PC-3 (cell line): ENCODE measurements around the gene ABHD6. TPM values are rescaled to one million over a fixed set of nuclear protein-coding genes. Genes with fewer than 3 reads are reported as not detected.

ENCODE experiments used
- ATAC-seq: fragments of 200-7000 bp; cut with Tn5 transposase; 2 replicates; pipeline ENCODE4 v1.9.1; 2020; ENCODE audit warnings: mild to moderate bottlenecking, moderate library complexity
- BruUV-seq: library from RNA; stranded (reverse); fragments of 400-500 nt; replicated peaks from 2 replicates; lab custom pipeline; 2021; lab: Mats Ljungman, UMichigan
- CTCF ChIA-PET: fragments of 300-600 bp; sonication (Branson Sonifier 250); formaldehyde crosslinking; loops from one replicate; lab custom pipeline; 2022; ENCODE audit warnings: antibody characterized with exemption; lab: Charles Lee
- POLR2A ChIA-PET: fragments of 300-600 bp; sonication (Branson Sonifier 250); formaldehyde crosslinking; loops from one replicate; lab custom pipeline; 2022; ENCODE audit warnings: antibody characterized with exemption; ENCODE audit not compliant: unreplicated experiment; lab: Charles Lee
- DNase-seq: peaks from one replicate; pipeline ENCODE4 v3.0.0-alpha.2; 2015
- H2AFZ ChIP-seq: fragments of 300-600 bp; sonication (generic); 2 replicates; pipeline ENCODE4 v1.6.0; 2016; ENCODE audit warnings: antibody characterized with exemption, low read length
- H3F3A ChIP-seq: fragments of 300-600 bp; sonication (generic); one replicate; pipeline ENCODE4 v1.6.0; 2017; ENCODE audit warnings: antibody characterized with exemption, low read length, control low read depth, mild to moderate bottlenecking; ENCODE audit not compliant: unreplicated experiment
- H3K27ac ChIP-seq: fragments of 300-600 bp; sonication (generic); 2 replicates; pipeline ENCODE4 v1.5.1; 2016; ENCODE audit warnings: mild to moderate bottlenecking, low read length
- H3K27me3 ChIP-seq: fragments of 300-600 bp; sonication (generic); 2 replicates; pipeline ENCODE4 v1.6.1; 2016; ENCODE audit warnings: low read length, mixed read lengths
- H3K36me3 ChIP-seq: fragments of 300-600 bp; sonication (generic); 2 replicates; pipeline ENCODE4 v1.6.1; 2016; ENCODE audit warnings: low read depth, mixed run types, low read length, mixed read lengths
- H3K4me1 ChIP-seq: fragments of 300-600 bp; sonication (generic); 2 replicates; pipeline ENCODE4 v1.5.1; 2016; ENCODE audit warnings: low read length; ENCODE audit not compliant: insufficient read depth
- H3K4me2 ChIP-seq: fragments of 300-600 bp; sonication (generic); 2 replicates; pipeline ENCODE4 v1.6.0; 2016; ENCODE audit warnings: low read length
- H3K4me3 ChIP-seq: fragments of 300-600 bp; sonication (generic); 2 replicates; pipeline ENCODE4 v1.5.1; 2016; ENCODE audit warnings: mild to moderate bottlenecking, low read length, mixed read lengths
- H3K79me2 ChIP-seq: fragments of 300-600 bp; sonication (generic); 2 replicates; pipeline ENCODE4 v1.6.1; 2017; ENCODE audit warnings: low read length, mixed read lengths
- H3K9ac ChIP-seq: fragments of 300-600 bp; sonication (generic); 2 replicates; pipeline ENCODE4 v1.6.0; 2016; ENCODE audit warnings: mild to moderate bottlenecking, low read length
- H3K9me2 ChIP-seq: fragments of 300-600 bp; sonication (generic); replicated peaks from 2 replicates; pipeline ENCODE4 v1.6.1; 2016; ENCODE audit warnings: mixed run types, low read length, mixed read lengths
- H3K9me3 ChIP-seq: fragments of 300-600 bp; sonication (generic); 2 replicates; pipeline ENCODE4 v1.6.1; 2016; ENCODE audit warnings: low read length, mixed read lengths
- H4K20me1 ChIP-seq: fragments of 300-600 bp; sonication (generic); 2 replicates; pipeline ENCODE4 v1.6.1; 2016; ENCODE audit warnings: low read length, mixed read lengths
- EZH2 ChIP-seq: fragments of 300-600 bp; sonication (generic); IDR thresholded peaks from one replicate; pipeline ENCODE4 v1.6.1; 2017; ENCODE audit warnings: antibody characterized with exemption, mild to moderate bottlenecking, low read length; ENCODE audit not compliant: unreplicated experiment
- EZH2phosphoT487 ChIP-seq: fragments of 300-600 bp; sonication (generic); IDR thresholded peaks from 2 replicates; pipeline ENCODE4 v1.6.1; 2018; ENCODE audit warnings: mild to moderate bottlenecking, antibody characterized with exemption, low read length, borderline replicate concordance
- intact Hi-C: fragments of 100-400 bp; cut with micrococcal nuclease; formaldehyde crosslinking; loops from 2 replicates; pipeline ENCODE4 v1.9.0; 2023
- total RNA-seq: library from RNA; depleted of rRNA; stranded (reverse); fragments of >200 nt; gene quantifications from 2 replicates; pipeline ENCODE4 v1.2.3, GENCODE V29; 2014
- TF ChIP-seq, protein P1 (sequence below): fragments of 300-600 bp; sonication (generic); conservative IDR thresholded peaks from 2 replicates; pipeline ENCODE4 v1.5.1; 2017; ENCODE audit warnings: antibody characterized with exemption, low read depth, mild to moderate bottlenecking, low read length

Gene ABHD6
- total RNA-seq, 1 experiment from 2014 or later, result 13.4 TPM

GRCh38 chr3:58329150-58329921 lies 91.7 kb downstream of the ABHD6 start:
- Histone ChIP-seq H4K20me1 (no peaks in the 10 kb centered on the region), H2AFZ (no peak overlapping the region), H3K36me3 (no peaks in the 10 kb centered on the region), H3K4me3 (no peak overlapping the region), H3K4me2 (no peak overlapping the region), H3K27ac (no peak overlapping the region), H3K9me2 (no peaks in the 10 kb centered on the region), H3K9ac (no peak overlapping the region), H3F3A (no peaks in the 10 kb centered on the region), H3K79me2 (peaks cover 12% of the 10 kb centered on the region), H3K9me3 (no peaks in the 10 kb centered on the region), H3K4me1 (peaks cover 13% of the 10 kb centered on the region), H3K27me3 (no peaks in the 10 kb centered on the region)
- CTCF ChIA-PET, result no interaction called here
- POLR2A ChIA-PET, result no interaction called here
- ATAC-seq (no peak), DNase-seq (no peak)
- TF ChIP-seq EZH2 (no peak), EZH2phosphoT487 (no peak)
- TF ChIP-seq, protein P1, sequence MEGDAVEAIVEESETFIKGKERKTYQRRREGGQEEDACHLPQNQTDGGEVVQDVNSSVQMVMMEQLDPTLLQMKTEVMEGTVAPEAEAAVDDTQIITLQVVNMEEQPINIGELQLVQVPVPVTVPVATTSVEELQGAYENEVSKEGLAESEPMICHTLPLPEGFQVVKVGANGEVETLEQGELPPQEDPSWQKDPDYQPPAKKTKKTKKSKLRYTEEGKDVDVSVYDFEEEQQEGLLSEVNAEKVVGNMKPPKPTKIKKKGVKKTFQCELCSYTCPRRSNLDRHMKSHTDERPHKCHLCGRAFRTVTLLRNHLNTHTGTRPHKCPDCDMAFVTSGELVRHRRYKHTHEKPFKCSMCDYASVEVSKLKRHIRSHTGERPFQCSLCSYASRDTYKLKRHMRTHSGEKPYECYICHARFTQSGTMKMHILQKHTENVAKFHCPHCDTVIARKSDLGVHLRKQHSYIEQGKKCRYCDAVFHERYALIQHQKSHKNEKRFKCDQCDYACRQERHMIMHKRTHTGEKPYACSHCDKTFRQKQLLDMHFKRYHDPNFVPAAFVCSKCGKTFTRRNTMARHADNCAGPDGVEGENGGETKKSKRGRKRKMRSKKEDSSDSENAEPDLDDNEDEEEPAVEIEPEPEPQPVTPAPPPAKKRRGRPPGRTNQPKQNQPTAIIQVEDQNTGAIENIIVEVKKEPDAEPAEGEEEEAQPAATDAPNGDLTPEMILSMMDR, result no peak
- intact Hi-C loops, result no loop called here
- BruUV-seq, result no TSS peak

DNA sequence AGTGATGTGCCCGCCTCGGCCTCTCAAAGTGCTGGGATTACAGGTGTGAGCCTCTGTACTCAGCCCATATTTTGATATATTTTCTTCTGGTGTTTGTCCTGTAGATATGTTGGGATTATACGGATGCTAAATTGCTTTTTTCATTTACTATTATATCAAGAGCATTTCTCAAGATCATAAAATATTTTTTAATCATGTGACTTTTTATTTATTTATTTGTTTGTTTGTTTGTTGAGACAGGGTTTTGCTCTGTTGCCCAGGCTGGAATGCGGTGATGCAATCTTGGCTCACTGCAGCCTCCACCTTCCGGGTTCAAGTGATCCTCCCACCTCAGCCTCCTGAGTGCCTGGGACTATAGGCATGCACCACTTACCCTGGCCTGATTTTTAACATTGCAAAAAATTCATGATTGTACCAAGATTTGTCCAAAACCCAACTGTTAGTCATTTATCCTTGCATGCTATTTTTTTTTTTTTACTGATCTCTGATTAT lies 92.4 kb downstream of the ABHD6 start:
- H3K27ac ChIP-seq, result no peak overlapping the region
- no peak for DNase-seq
- H3K4me3 ChIP-seq, result no peak overlapping the region
- no peaks in the 10 kb centered on the region for H3K9me2 ChIP-seq
- TF ChIP-seq EZH2phosphoT487 (no peak), EZH2 (no peak)
- TF ChIP-seq, protein P1, result no peak
- H3K4me2 ChIP-seq, result no peak overlapping the region
- H3K36me3 ChIP-seq, result no peaks in the 10 kb centered on the region
- H3K9ac ChIP-seq, result no peak overlapping the region
- ATAC-seq, result no peak
- no peaks in the 10 kb centered on the region for H4K20me1 ChIP-seq
- ChIA-PET CTCF (no interaction called here), POLR2A (no interaction called here)
- H3K4me1 ChIP-seq, result peaks cover 19% of the 10 kb centered on the region
- no TSS peak for BruUV-seq
- H3F3A ChIP-seq, result no peaks in the 10 kb centered on the region
- peaks cover 18% of the 10 kb centered on the region for H3K79me2 ChIP-seq
- H2AFZ ChIP-seq, result no peak overlapping the region
- H3K27me3 ChIP-seq, result no peaks in the 10 kb centered on the region
- H3K9me3 ChIP-seq, result no peaks in the 10 kb centered on the region
- intact Hi-C loops, result no loop called here

- H3K4me2 ChIP-seq, result peak overlapping the region; percentile 92; the same call in 1 of the 2 replicates
- H3K27me3 ChIP-seq, result no peaks in the 10 kb centered on the region
- H3F3A ChIP-seq, result peaks cover 5% of the 10 kb centered on the region
- no peak overlapping the region for H3K27ac ChIP-seq
- H3K36me3 ChIP-seq, result no peaks in the 10 kb centered on the region
- ATAC-seq (no peak), DNase-seq (no peak)
- no peak for TF ChIP-seq EZH2phosphoT487
- TF ChIP-seq EZH2, result no peak
- TF ChIP-seq, protein P1, result no peak
- H3K9ac ChIP-seq, result no peak overlapping the region
- H2AFZ ChIP-seq, result no peak overlapping the region
- H3K9me3 ChIP-seq, result no peaks in the 10 kb centered on the region
- ChIA-PET CTCF (interaction anchor here (0.8 kb wide), 1 partner anchor 299 kb away, joined by 3 read pairs; no protein-coding TSS in a partner anchor), POLR2A (no interaction called here)
- no peaks in the 10 kb centered on the region for H3K9me2 ChIP-seq
- no peaks in the 10 kb centered on the region for H4K20me1 ChIP-seq
- BruUV-seq, result no TSS peak
- H3K4me3 ChIP-seq, result no peak overlapping the region
- peaks cover 35% of the 10 kb centered on the region for H3K4me1 ChIP-seq
- peaks cover 22% of the 10 kb centered on the region for H3K79me2 ChIP-seq
- intact Hi-C loops, result loop anchor here (1.0 to 2.0 kb wide), 3 partner anchors 25 to 201 kb away; partner anchors contain the start of genes HTD2 and RPP14
Observed at GRCh38 chr3:58331593-58332152, 94.1 kb downstream of the ABHD6 start.
